H9 (cell line): ENCODE results near the gene ZNF672. TPM values are rescaled to one million over a fixed set of nuclear protein-coding genes. Genes with fewer than 3 reads are reported as not detected.
"Not testable (repeated sequence)": the region's sequence is repeated elsewhere in the genome, so short reads cannot be mapped to it uniquely, and the experiment has no call there.

ENCODE experiments used
- DNase-seq: peaks from one replicate; pipeline ENCODE4 v3.0.0-alpha.2; 2017
- H2AFZ ChIP-seq: one replicate; pipeline ENCODE4 v1.6.1; 2013; ENCODE audit warnings: mild to moderate bottlenecking, low read length, control low read depth, moderate library complexity
- H2AK5ac ChIP-seq: 2 replicates; pipeline ENCODE4 v1.6.1; 2013; ENCODE audit warnings: low read length, control low read depth, mixed read lengths; ENCODE audit not compliant: insufficient read length
- H2BK120ac ChIP-seq: one replicate; pipeline ENCODE4 v1.6.1; 2013; ENCODE audit warnings: low read depth, mild to moderate bottlenecking, low read length, control low read depth, inconsistent platforms; ENCODE audit not compliant: poor library complexity, severe bottlenecking
- H2BK12ac ChIP-seq: 2 replicates; pipeline ENCODE4 v1.6.1; 2013; ENCODE audit warnings: low read length, control low read depth, mixed read lengths, low read depth; ENCODE audit not compliant: insufficient read length
- H2BK15ac ChIP-seq: 2 replicates; pipeline ENCODE4 v1.6.1; 2013; ENCODE audit warnings: low read depth, low read length, control low read depth
- H2BK20ac ChIP-seq: one replicate; pipeline ENCODE4 v1.6.1; 2013; ENCODE audit warnings: low read depth, mild to moderate bottlenecking, low read length, control low read depth, inconsistent platforms; ENCODE audit not compliant: poor library complexity, severe bottlenecking
- H2BK5ac ChIP-seq: 2 replicates; pipeline ENCODE4 v1.6.1; 2013; ENCODE audit warnings: low read length, control low read depth, mixed read lengths; ENCODE audit not compliant: insufficient read length
- H3K14ac ChIP-seq: 2 replicates; pipeline ENCODE4 v1.6.1; 2013; ENCODE audit warnings: low read length, control low read depth; ENCODE audit not compliant: insufficient read depth
- H3K18ac ChIP-seq: 2 replicates; pipeline ENCODE4 v1.6.1; 2013; ENCODE audit warnings: low read depth, mild to moderate bottlenecking, mixed read lengths, low read length, control low read depth; ENCODE audit not compliant: insufficient read length
- H3K23ac ChIP-seq: 2 replicates; pipeline ENCODE4 v1.6.1; 2013; ENCODE audit warnings: low read length, control low read depth, mixed read lengths, low read depth; ENCODE audit not compliant: insufficient read length
- H3K23me2 ChIP-seq: 2 replicates; pipeline ENCODE4 v1.6.1; 2013; ENCODE audit warnings: low read depth, mild to moderate bottlenecking, mixed read lengths, low read length, control low read depth; ENCODE audit not compliant: insufficient read length, poor library complexity, severe bottlenecking
- H3K27ac ChIP-seq: 2 replicates; pipeline ENCODE4 v1.5.1; 2013; ENCODE audit warnings: low read length, control low read depth, mixed read lengths, low read depth; ENCODE audit not compliant: insufficient read length
- H3K27me3 ChIP-seq: 2 replicates; pipeline ENCODE4 v1.6.1; 2013; ENCODE audit warnings: low read length, control low read depth, inconsistent platforms; ENCODE audit not compliant: insufficient read depth
- H3K4ac ChIP-seq: 2 replicates; pipeline ENCODE4 v1.6.1; 2013; ENCODE audit warnings: low read depth, mild to moderate bottlenecking, control low read depth, inconsistent platforms, low read length, moderate library complexity
- H3K4me1 ChIP-seq: 2 replicates; pipeline ENCODE4 v1.6.1; 2013; ENCODE audit warnings: low read length, control low read depth, inconsistent platforms; ENCODE audit not compliant: insufficient read depth
- H3K4me2 ChIP-seq: 2 replicates; pipeline ENCODE4 v1.6.1; 2013; ENCODE audit warnings: low read length, control low read depth, mixed read lengths; ENCODE audit not compliant: insufficient read length, insufficient read depth
- H3K56ac ChIP-seq: 2 replicates; pipeline ENCODE4 v1.6.1; 2013; ENCODE audit warnings: low read depth, mild to moderate bottlenecking, mixed read lengths, low read length, control low read depth; ENCODE audit not compliant: insufficient read length
- H3K79me1 ChIP-seq: 2 replicates; pipeline ENCODE4 v1.6.1; 2013; ENCODE audit warnings: low read depth, mild to moderate bottlenecking, moderate library complexity, low read length, control low read depth, inconsistent platforms; ENCODE audit not compliant: insufficient read depth, poor library complexity, severe bottlenecking
- H3K79me2 ChIP-seq: 2 replicates; pipeline ENCODE4 v1.6.1; 2013; ENCODE audit warnings: low read length, control low read depth, inconsistent platforms; ENCODE audit not compliant: insufficient read depth
- H3K9ac ChIP-seq: 2 replicates; pipeline ENCODE4 v1.6.1; 2013; ENCODE audit warnings: low read length, control low read depth, mixed read lengths; ENCODE audit not compliant: insufficient read length; ENCODE audit errors: extremely low read depth
- H3K9me3 ChIP-seq: one replicate; pipeline ENCODE4 v1.6.1; 2013; ENCODE audit warnings: low read depth, low read length, inconsistent platforms; ENCODE audit not compliant: control insufficient read depth
- H3T11ph ChIP-seq: one replicate; pipeline ENCODE4 v1.6.1; 2013; ENCODE audit warnings: mild to moderate bottlenecking, low read length, control low read depth, inconsistent platforms
- H4K20me1 ChIP-seq: one replicate; pipeline ENCODE4 v1.6.1; 2013; ENCODE audit not compliant: control insufficient read depth, insufficient read length, insufficient read depth
- H4K5ac ChIP-seq: 2 replicates; pipeline ENCODE4 v1.6.1; 2013; ENCODE audit warnings: low read depth, mild to moderate bottlenecking, mixed read lengths, low read length, control low read depth; ENCODE audit not compliant: insufficient read length
- H4K8ac ChIP-seq: replicated peaks from 2 replicates; pipeline ENCODE4 v1.6.1; 2013; ENCODE audit warnings: low read length, control low read depth, mixed read lengths, low read depth; ENCODE audit not compliant: insufficient read length
- H4K91ac ChIP-seq: 2 replicates; pipeline ENCODE4 v1.6.1; 2013; ENCODE audit warnings: low read depth, mild to moderate bottlenecking, moderate library complexity, mixed read lengths, low read length, control low read depth; ENCODE audit not compliant: insufficient read length
- H3K27ac Mint-ChIP-seq, 3 experiments: 2 replicates in 2 of 3; 3 replicates in 1 of 3; pipeline ENCODE4 v1.8.0; 2020 to 2021; ENCODE audit warnings: mixed read lengths in 3 of 3, mild to moderate bottlenecking in 1 of 3, moderate library complexity in 1 of 3
- H3K27me3 Mint-ChIP-seq: 2 replicates; pipeline ENCODE4 v1.8.0; 2021; ENCODE audit warnings: low read depth, mild to moderate bottlenecking, moderate library complexity, mixed read lengths
- H3K36me3 Mint-ChIP-seq, 3 experiments: 2 replicates in 2 of 3; 3 replicates in 1 of 3; pipeline ENCODE4 v1.8.0; 2020 to 2021; ENCODE audit warnings: low read depth in 3 of 3, mixed read lengths in 3 of 3; ENCODE audit not compliant: insufficient read depth in 1 of 3
- H3K4me1 Mint-ChIP-seq, 2 experiments: 2 replicates each; pipeline ENCODE4 v1.8.0; 2020; ENCODE audit warnings: mixed read lengths in 2 of 2
- H3K4me3 Mint-ChIP-seq, 2 experiments: 2 replicates in 1 of 2; 3 replicates in 1 of 2; pipeline ENCODE4 v1.8.0; 2020 to 2021; ENCODE audit warnings: mild to moderate bottlenecking in 2 of 2, mixed read lengths in 2 of 2, moderate library complexity in 1 of 2
- H3K9me3 Mint-ChIP-seq, 2 experiments: 2 replicates in 1 of 2; 3 replicates in 1 of 2; pipeline ENCODE4 v1.8.0; 2020; ENCODE audit warnings: mild to moderate bottlenecking in 2 of 2, mixed read lengths in 2 of 2, moderate library complexity in 1 of 2
- CTCF ChIP-seq: fragments of 200-600 bp; sonication (generic); conservative IDR thresholded peaks from 3 replicates; pipeline ENCODE4 v1.8.0; 2021; ENCODE audit warnings: antibody characterized with exemption, mild to moderate bottlenecking
- WGBS: extraction: QIAGEN DNeasy Blood & Tissue Kit; methylation state at CpG from one replicate; pipeline ENCODE4 v1.1.7; 2013; ENCODE audit warnings: missing lambda C conversion rate, low lambda C conversion rate, mixed read lengths; ENCODE audit not compliant: insufficient read length; ENCODE audit errors: extremely low coverage; 5-methylcytosine and 5-hydroxymethylcytosine counted together
- total RNA-seq: library from RNA; stranded (reverse); gene quantifications from 2 replicates; pipeline ENCODE4 v1.2.1, GENCODE V29; 2021

The ZNF672 gene
- total RNA-seq, 1 experiment from 2014 or later: 29.4 TPM

DNA sequence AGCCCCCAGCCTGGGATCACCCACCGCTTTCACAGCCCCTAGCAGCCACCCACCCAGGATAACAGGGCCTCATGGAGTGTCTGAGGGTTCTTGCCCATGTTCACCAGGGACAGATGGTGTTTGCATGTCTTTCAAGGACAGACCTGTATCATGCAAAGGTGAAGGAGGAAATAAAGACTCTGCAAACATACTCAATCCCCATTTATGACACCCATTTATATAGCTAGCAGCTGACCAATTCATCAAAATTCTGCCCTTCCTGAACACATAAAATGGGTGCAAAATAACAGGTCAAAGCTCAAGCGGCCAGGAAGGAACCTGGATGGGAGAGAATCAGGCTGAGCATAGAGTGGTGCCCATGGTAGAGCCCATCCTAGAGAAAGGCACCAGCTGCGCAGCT lies 49.7 kb upstream of the ZNF672 start:
- peaks cover 3% of the 10 kb centered on the region for H3K27me3 Mint-ChIP-seq
- no peak for TF ChIP-seq CTCF
- Histone ChIP-seq H2BK120ac (no peak overlapping the region), H4K8ac (no peak overlapping the region), H3K18ac (no peak overlapping the region), H2AFZ (no peak overlapping the region), H3K4ac (no peak overlapping the region), H2BK20ac (no peak overlapping the region), H3K27me3 (no peaks in the 10 kb centered on the region), H4K20me1 (no peaks in the 10 kb centered on the region), H4K5ac (no peak overlapping the region), H2BK15ac (no peak overlapping the region), H3K23me2 (no peaks in the 10 kb centered on the region), H3K79me2 (no peaks in the 10 kb centered on the region), H3K4me1 (no peaks in the 10 kb centered on the region), H3K9me3 (peaks cover 87% of the 10 kb centered on the region), H3K9ac (no peak overlapping the region), H2BK5ac (no peak overlapping the region), H3K14ac (no peak overlapping the region), H3K56ac (no peak overlapping the region), H3K27ac (no peak overlapping the region), H3K4me2 (no peak overlapping the region), H4K91ac (no peak overlapping the region), H3K79me1 (no peaks in the 10 kb centered on the region), H3T11ph (no peak overlapping the region), H3K23ac (no peak overlapping the region), H2BK12ac (no peak overlapping the region), H2AK5ac (no peak overlapping the region)
- H3K36me3 Mint-ChIP-seq: peaks cover 0 to 16% (median under 1%) of the 10 kb centered on the region in 3 experiments; a peak in 3 of 7 replicates
- no peaks in the 10 kb centered on the region for H3K4me1 Mint-ChIP-seq
- H3K4me3 Mint-ChIP-seq: no peak overlapping the region
- WGBS: no CpG with 5 or more reads among the region's 3 CpGs
- H3K27ac Mint-ChIP-seq: no peak overlapping the region
- DNase-seq: no peak
- peaks cover 84 to 93% of the 10 kb centered on the region in 2 experiments for H3K9me3 Mint-ChIP-seq

GRCh38 chr1:248789337-248789736 lies 48.7 kb upstream of the ZNF672 start:
- H3K4me1 ChIP-seq, H3K4me1 Mint-ChIP-seq, H3K79me2 ChIP-seq: not testable (repeated sequence)

More at GRCh38 chr1:248789337-248789736, 48.7 kb upstream of the ZNF672 start:
- not testable (repeated sequence) for H3K23me2 ChIP-seq, H2AFZ ChIP-seq, H2AK5ac ChIP-seq, H2BK15ac ChIP-seq, H3K4me2 ChIP-seq, H3K27ac ChIP-seq, H4K8ac ChIP-seq, H4K20me1 ChIP-seq, H3K18ac ChIP-seq, H2BK120ac ChIP-seq, H2BK12ac ChIP-seq, H3K4me3 Mint-ChIP-seq, H3K14ac ChIP-seq, H3K79me1 ChIP-seq, H2BK5ac ChIP-seq, H3K27ac Mint-ChIP-seq, H4K5ac ChIP-seq, H2BK20ac ChIP-seq, H3K56ac ChIP-seq, H3K23ac ChIP-seq, H4K91ac ChIP-seq, H3K4ac ChIP-seq, H3T11ph ChIP-seq, H3K27me3 Mint-ChIP-seq, H3K9ac ChIP-seq, DNase-seq, H3K27me3 ChIP-seq
- no CpG with 5 or more reads among the region's 2 CpGs for WGBS
- peaks cover 84 to 91% of the 10 kb centered on the region in 2 experiments for H3K9me3 Mint-ChIP-seq
- peaks cover 3 to 21% (median 5%) of the 10 kb centered on the region in 3 experiments; a peak in 5 of 7 replicates for H3K36me3 Mint-ChIP-seq
- peaks cover 86% of the 10 kb centered on the region for H3K9me3 ChIP-seq
